NT2/D1 (cell line): ENCODE data around the gene OGFOD1.

Source experiments
- SUZ12 ChIP-seq: IDR thresholded peaks from 2 replicates; pipeline ENCODE4 v1.6.1; 2011; ENCODE audit not compliant: insufficient read length, insufficient read depth; ENCODE audit errors: extremely low read depth
- YY1 ChIP-seq: IDR thresholded peaks from 2 replicates; pipeline ENCODE4 v1.6.1; 2011; ENCODE audit not compliant: insufficient read length, insufficient read depth
- ZNF274 ChIP-seq: IDR thresholded peaks from 2 replicates; pipeline ENCODE4 v1.6.1; 2011; ENCODE audit warnings: mild to moderate bottlenecking, low read depth, low read length

DNA sequence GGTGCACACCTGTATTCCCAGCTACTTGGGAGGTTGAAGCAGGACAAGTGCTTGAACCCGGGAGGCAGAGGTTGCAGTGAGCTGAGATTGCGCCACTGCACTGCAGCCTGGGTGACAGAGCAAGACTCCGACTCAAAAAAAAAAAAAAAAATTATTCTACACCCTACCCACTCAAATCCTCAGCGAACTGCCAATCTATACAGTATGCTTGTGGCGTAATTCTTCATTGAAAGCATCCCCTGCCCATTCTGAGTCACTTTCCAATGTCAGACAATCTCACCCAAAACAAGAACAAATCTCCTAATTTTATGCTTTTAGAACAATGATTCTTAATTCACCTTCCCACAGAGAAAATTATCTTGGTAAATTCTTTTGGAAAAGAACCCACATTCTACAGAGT is 38.0 kb upstream of the OGFOD1 start:
- TF ChIP-seq YY1 (no peak), ZNF274 (no peak), SUZ12 (no peak)
